WTC11 (cell line): Measurements from ENCODE around the gene GLI1. TPM values are rescaled to one million over a fixed set of nuclear protein-coding genes. Genes with fewer than 3 reads are reported as not detected.

Source experiments
- ATAC-seq: fragments of 200-7000 bp; cut with Tn5 transposase; 2 replicates; pipeline ENCODE4 v1.10.0; 2021; ENCODE audit warnings: mild to moderate bottlenecking, moderate library complexity
- CTCF ChIA-PET: fragments of 300-600 bp; sonication (Branson Sonifier 250); formaldehyde crosslinking; loops from one replicate; lab custom pipeline; 2021; ENCODE audit warnings: antibody characterized with exemption; lab: Charles Lee
- POLR2A ChIA-PET: fragments of 350-600 bp; sonication (Branson Sonifier 250); formaldehyde crosslinking; loops from one replicate; lab custom pipeline; 2021; ENCODE audit warnings: antibody characterized with exemption; lab: Charles Lee
- DNase-seq: peaks from one replicate; pipeline ENCODE4 v3.0.0; 2021; ENCODE audit warnings: low spot score
- H3K27ac Mint-ChIP-seq: 2 replicates; pipeline ENCODE4 v1.8.0; 2021; ENCODE audit warnings: mixed read lengths
- H3K27me3 Mint-ChIP-seq: 2 replicates; pipeline ENCODE4 v1.8.0; 2021; ENCODE audit warnings: low read depth, mild to moderate bottlenecking, moderate library complexity, mixed read lengths
- H3K36me3 Mint-ChIP-seq: 2 replicates; pipeline ENCODE4 v1.8.0; 2021; ENCODE audit warnings: mixed read lengths
- H3K4me1 Mint-ChIP-seq: 2 replicates; pipeline ENCODE4 v1.8.0; 2022; ENCODE audit warnings: mixed read lengths
- H3K4me3 Mint-ChIP-seq: 2 replicates; pipeline ENCODE4 v1.8.0; 2021; ENCODE audit warnings: mild to moderate bottlenecking, moderate library complexity, mixed read lengths
- H3K9me3 Mint-ChIP-seq: 2 replicates; pipeline ENCODE4 v1.8.0; 2021; ENCODE audit warnings: mixed read lengths
- CREM ChIP-seq: sonication (generic); formaldehyde crosslinking; IDR thresholded peaks from 2 replicates; pipeline ENCODE4 v1.8.1; 2022; ENCODE audit warnings: mild to moderate bottlenecking, missing genetic modification reagents, moderate library complexity
- EMX1 ChIP-seq: fragments of 250-450 bp; sonication (Bioruptor Pico); IDR thresholded peaks from 2 replicates; pipeline ENCODE4 v1.8.0; 2021; ENCODE audit warnings: mild to moderate bottlenecking
- FOXK1 ChIP-seq: sonication (generic); formaldehyde crosslinking; IDR thresholded peaks from 2 replicates; pipeline ENCODE4 v1.8.0; 2022; ENCODE audit warnings: mild to moderate bottlenecking, moderate library complexity, missing genetic modification reagents
- HMGA2 ChIP-seq: fragments of 250-450 bp; sonication (Bioruptor Pico); IDR thresholded peaks from 2 replicates; pipeline ENCODE4 v1.4.0; 2021; ENCODE audit warnings: mild to moderate bottlenecking, moderate library complexity
- NFATC4 ChIP-seq: fragments of 250-450 bp; sonication (Bioruptor Pico); IDR thresholded peaks from 2 replicates; pipeline ENCODE4 v1.9.0; 2021; ENCODE audit warnings: mild to moderate bottlenecking
- OVOL2 ChIP-seq: fragments of 250-450 bp; sonication (Bioruptor Pico); IDR thresholded peaks from 2 replicates; pipeline ENCODE4 v1.9.0; 2021; ENCODE audit warnings: mild to moderate bottlenecking, borderline replicate concordance
- SMAD4 ChIP-seq: sonication (generic); formaldehyde crosslinking; IDR thresholded peaks from 2 replicates; pipeline ENCODE4 v1.8.0; 2022; ENCODE audit warnings: mild to moderate bottlenecking, missing genetic modification reagents
- ZNF263 ChIP-seq: sonication (generic); formaldehyde crosslinking; IDR thresholded peaks from 2 replicates; pipeline ENCODE4 v1.8.1; 2022; ENCODE audit warnings: low read depth, mild to moderate bottlenecking, moderate library complexity, missing genetic modification reagents
- ZNF423 ChIP-seq: fragments of 250-450 bp; sonication (Bioruptor Pico); IDR thresholded peaks from 2 replicates; pipeline ENCODE4 v2.1.2; 2022; ENCODE audit warnings: mild to moderate bottlenecking, moderate library complexity
- total RNA-seq: library from RNA; stranded (reverse); gene quantifications from 3 replicates; pipeline ENCODE4 v1.2.3, GENCODE V29; 2021
- TF ChIP-seq, protein P1 (sequence below): sonication (generic); formaldehyde crosslinking; IDR thresholded peaks from 2 replicates; pipeline ENCODE4 v1.8.1; 2022; ENCODE audit warnings: mild to moderate bottlenecking, moderate library complexity, missing genetic modification reagents
- TF ChIP-seq, protein P2 (sequence below): sonication (generic); formaldehyde crosslinking; IDR thresholded peaks from 2 replicates; pipeline ENCODE4 v1.8.1; 2022; ENCODE audit warnings: low read depth, mild to moderate bottlenecking, moderate library complexity, missing genetic modification reagents, borderline replicate concordance
- TF ChIP-seq, protein P3 (sequence below): sonication (generic); formaldehyde crosslinking; IDR thresholded peaks from 2 replicates; pipeline ENCODE4 v1.8.0; 2023; ENCODE audit warnings: missing genetic modification reagents, mild to moderate bottlenecking, borderline replicate concordance
- TF ChIP-seq, protein P4 (sequence below): sonication (generic); formaldehyde crosslinking; IDR thresholded peaks from 2 replicates; pipeline ENCODE4 v1.8.1; 2022; ENCODE audit warnings: low read depth, missing genetic modification reagents, borderline replicate concordance
- TF ChIP-seq, protein P5 (sequence below): fragments of 250-450 bp; sonication (Bioruptor Pico); IDR thresholded peaks from 2 replicates; pipeline ENCODE4 v1.8.0; 2021; ENCODE audit warnings: mild to moderate bottlenecking
- TF ChIP-seq, protein P6 (sequence below): sonication (generic); formaldehyde crosslinking; IDR thresholded peaks from 2 replicates; pipeline ENCODE4 v1.8.0; 2022; ENCODE audit warnings: mild to moderate bottlenecking, missing genetic modification reagents
- TF ChIP-seq, protein P7 (sequence below): sonication (generic); formaldehyde crosslinking; IDR thresholded peaks from 2 replicates; pipeline ENCODE4 v1.8.1; 2023; ENCODE audit warnings: mild to moderate bottlenecking, moderate library complexity, missing genetic modification reagents

The GLI1 gene
- total RNA-seq, 1 experiment from 2014 or later = 16.2 TPM

DNA sequence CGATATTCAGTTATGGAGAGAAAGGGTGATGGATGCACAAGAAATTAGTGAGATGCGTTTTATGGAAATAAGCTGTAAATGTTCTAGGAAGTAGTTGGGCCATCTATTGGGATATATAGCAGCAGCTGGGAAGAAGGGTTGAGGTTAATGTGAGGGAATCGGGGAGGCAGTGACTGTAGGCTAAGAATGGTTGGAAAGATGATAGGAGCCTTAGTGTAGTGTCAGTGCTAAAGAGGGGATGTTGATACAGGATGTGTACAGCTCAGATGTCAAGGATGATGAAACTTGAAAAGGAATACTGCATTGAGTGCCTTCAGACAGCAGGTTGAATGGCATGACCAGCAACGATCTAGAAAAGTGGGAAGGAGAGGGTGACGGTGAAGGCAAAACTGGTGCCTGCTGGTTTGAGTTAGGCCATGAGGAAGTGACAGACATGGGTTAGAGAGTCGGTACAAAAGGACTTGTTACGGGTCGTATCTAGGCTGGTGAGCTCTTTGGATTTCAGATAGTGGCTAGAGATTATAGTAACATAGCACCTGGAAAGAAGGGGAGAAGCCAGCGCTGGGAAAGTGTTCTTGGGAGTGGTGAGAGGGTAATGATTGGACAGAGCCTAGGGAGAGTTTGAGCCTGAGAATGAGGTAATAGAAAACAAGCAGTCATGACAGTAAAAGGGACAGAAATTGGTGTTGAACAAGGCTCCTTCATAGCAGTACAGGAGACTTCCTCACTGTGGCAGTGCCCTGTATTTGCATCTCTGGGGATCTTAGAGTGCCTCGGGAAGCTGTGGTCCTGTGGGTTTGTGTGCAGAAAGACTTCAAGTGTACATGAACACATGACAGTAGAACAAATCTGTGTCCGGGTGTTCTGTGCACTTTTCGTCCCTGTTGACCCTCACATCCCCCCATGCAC, 37.9 kb downstream of the GLI1 start:
- Mint-ChIP-seq H3K27ac (peak overlapping the region; percentile 44), H3K27me3 (no peaks in the 10 kb centered on the region), H3K9me3 (peaks cover 11% of the 10 kb centered on the region), H3K4me3 (no peak overlapping the region), H3K36me3 (peaks cover 85% of the 10 kb centered on the region), H3K4me1 (no peaks in the 10 kb centered on the region)
- ChIA-PET CTCF (interaction anchor here (0.7 to 1.0 kb wide), 2 partner anchors 15 to 39 kb away, joined by 4 to 5 read pairs; no protein-coding TSS in a partner anchor), POLR2A (no interaction called here)
- no peak for DNase-seq
- TF ChIP-seq, protein P1, sequence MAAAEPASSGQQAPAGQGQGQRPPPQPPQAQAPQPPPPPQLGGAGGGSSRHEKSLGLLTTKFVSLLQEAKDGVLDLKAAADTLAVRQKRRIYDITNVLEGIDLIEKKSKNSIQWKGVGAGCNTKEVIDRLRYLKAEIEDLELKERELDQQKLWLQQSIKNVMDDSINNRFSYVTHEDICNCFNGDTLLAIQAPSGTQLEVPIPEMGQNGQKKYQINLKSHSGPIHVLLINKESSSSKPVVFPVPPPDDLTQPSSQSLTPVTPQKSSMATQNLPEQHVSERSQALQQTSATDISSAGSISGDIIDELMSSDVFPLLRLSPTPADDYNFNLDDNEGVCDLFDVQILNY = no peak
- TF ChIP-seq, protein P2, sequence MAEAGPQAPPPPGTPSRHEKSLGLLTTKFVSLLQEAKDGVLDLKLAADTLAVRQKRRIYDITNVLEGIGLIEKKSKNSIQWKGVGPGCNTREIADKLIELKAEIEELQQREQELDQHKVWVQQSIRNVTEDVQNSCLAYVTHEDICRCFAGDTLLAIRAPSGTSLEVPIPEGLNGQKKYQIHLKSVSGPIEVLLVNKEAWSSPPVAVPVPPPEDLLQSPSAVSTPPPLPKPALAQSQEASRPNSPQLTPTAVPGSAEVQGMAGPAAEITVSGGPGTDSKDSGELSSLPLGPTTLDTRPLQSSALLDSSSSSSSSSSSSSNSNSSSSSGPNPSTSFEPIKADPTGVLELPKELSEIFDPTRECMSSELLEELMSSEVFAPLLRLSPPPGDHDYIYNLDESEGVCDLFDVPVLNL (CRISPR knock-in tag) = no peak
- no peak for TF ChIP-seq SMAD4 (CRISPR knock-in tag)
- 0 out of 2 replicates have a peak, but pooled peaks have one; percentile 13 for TF ChIP-seq NFATC4 (CRISPR knock-in tag)
- TF ChIP-seq HMGA2 (CRISPR knock-in tag) = no peak
- TF ChIP-seq, protein P3, sequence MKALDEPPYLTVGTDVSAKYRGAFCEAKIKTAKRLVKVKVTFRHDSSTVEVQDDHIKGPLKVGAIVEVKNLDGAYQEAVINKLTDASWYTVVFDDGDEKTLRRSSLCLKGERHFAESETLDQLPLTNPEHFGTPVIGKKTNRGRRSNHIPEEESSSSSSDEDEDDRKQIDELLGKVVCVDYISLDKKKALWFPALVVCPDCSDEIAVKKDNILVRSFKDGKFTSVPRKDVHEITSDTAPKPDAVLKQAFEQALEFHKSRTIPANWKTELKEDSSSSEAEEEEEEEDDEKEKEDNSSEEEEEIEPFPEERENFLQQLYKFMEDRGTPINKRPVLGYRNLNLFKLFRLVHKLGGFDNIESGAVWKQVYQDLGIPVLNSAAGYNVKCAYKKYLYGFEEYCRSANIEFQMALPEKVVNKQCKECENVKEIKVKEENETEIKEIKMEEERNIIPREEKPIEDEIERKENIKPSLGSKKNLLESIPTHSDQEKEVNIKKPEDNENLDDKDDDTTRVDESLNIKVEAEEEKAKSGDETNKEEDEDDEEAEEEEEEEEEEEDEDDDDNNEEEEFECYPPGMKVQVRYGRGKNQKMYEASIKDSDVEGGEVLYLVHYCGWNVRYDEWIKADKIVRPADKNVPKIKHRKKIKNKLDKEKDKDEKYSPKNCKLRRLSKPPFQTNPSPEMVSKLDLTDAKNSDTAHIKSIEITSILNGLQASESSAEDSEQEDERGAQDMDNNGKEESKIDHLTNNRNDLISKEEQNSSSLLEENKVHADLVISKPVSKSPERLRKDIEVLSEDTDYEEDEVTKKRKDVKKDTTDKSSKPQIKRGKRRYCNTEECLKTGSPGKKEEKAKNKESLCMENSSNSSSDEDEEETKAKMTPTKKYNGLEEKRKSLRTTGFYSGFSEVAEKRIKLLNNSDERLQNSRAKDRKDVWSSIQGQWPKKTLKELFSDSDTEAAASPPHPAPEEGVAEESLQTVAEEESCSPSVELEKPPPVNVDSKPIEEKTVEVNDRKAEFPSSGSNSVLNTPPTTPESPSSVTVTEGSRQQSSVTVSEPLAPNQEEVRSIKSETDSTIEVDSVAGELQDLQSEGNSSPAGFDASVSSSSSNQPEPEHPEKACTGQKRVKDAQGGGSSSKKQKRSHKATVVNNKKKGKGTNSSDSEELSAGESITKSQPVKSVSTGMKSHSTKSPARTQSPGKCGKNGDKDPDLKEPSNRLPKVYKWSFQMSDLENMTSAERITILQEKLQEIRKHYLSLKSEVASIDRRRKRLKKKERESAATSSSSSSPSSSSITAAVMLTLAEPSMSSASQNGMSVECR = 0 out of 2 replicates have a peak, but pooled peaks have one; percentile 19
- TF ChIP-seq, protein P4, sequence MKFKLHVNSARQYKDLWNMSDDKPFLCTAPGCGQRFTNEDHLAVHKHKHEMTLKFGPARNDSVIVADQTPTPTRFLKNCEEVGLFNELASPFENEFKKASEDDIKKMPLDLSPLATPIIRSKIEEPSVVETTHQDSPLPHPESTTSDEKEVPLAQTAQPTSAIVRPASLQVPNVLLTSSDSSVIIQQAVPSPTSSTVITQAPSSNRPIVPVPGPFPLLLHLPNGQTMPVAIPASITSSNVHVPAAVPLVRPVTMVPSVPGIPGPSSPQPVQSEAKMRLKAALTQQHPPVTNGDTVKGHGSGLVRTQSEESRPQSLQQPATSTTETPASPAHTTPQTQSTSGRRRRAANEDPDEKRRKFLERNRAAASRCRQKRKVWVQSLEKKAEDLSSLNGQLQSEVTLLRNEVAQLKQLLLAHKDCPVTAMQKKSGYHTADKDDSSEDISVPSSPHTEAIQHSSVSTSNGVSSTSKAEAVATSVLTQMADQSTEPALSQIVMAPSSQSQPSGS (CRISPR knock-in tag) = no peak
- no peak for TF ChIP-seq FOXK1 (CRISPR knock-in tag)
- TF ChIP-seq, protein P5, sequence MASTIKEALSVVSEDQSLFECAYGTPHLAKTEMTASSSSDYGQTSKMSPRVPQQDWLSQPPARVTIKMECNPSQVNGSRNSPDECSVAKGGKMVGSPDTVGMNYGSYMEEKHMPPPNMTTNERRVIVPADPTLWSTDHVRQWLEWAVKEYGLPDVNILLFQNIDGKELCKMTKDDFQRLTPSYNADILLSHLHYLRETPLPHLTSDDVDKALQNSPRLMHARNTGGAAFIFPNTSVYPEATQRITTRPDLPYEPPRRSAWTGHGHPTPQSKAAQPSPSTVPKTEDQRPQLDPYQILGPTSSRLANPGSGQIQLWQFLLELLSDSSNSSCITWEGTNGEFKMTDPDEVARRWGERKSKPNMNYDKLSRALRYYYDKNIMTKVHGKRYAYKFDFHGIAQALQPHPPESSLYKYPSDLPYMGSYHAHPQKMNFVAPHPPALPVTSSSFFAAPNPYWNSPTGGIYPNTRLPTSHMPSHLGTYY (CRISPR knock-in tag) = no peak
- no peak for TF ChIP-seq EMX1 (CRISPR knock-in tag)
- TF ChIP-seq CREM (CRISPR knock-in tag) = no peak
- TF ChIP-seq OVOL2 (CRISPR knock-in tag) = no peak
- no peak for TF ChIP-seq ZNF263 (CRISPR knock-in tag)
- no peak for TF ChIP-seq ZNF423 (CRISPR knock-in tag)
- TF ChIP-seq, protein P6, sequence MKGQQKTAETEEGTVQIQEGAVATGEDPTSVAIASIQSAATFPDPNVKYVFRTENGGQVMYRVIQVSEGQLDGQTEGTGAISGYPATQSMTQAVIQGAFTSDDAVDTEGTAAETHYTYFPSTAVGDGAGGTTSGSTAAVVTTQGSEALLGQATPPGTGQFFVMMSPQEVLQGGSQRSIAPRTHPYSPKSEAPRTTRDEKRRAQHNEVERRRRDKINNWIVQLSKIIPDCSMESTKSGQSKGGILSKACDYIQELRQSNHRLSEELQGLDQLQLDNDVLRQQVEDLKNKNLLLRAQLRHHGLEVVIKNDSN = no peak
- TF ChIP-seq, protein P7, sequence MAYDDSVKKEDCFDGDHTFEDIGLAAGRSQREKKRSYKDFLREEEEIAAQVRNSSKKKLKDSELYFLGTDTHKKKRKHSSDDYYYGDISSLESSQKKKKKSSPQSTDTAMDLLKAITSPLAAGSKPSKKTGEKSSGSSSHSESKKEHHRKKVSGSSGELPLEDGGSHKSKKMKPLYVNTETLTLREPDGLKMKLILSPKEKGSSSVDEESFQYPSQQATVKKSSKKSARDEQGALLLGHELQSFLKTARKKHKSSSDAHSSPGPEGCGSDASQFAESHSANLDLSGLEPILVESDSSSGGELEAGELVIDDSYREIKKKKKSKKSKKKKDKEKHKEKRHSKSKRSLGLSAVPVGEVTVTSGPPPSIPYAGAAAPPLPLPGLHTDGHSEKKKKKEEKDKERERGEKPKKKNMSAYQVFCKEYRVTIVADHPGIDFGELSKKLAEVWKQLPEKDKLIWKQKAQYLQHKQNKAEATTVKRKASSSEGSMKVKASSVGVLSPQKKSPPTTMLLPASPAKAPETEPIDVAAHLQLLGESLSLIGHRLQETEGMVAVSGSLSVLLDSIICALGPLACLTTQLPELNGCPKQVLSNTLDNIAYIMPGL (CRISPR knock-in tag) = no peak
- peak; percentile 31 for ATAC-seq
